HAP-1 (cell line): Measurements from ENCODE around the gene GRIA4.
"Not testable (repeated sequence)": the region's sequence is repeated elsewhere in the genome, so short reads cannot be mapped to it uniquely, and the experiment has no call there.

Source experiments
- DNase-seq, 2 experiments: peaks; one replicate each; pipeline ENCODE4 v3.0.0-alpha.2; 2016 to 2020; ENCODE audit warnings: low spot score in 2 of 2
- H3K27me3 ChIP-seq: fragments of 250-450 bp; sonication (Bioruptor Pico); 2 replicates; pipeline ENCODE4 v1.5.1; 2020; ENCODE audit warnings: low read depth, mild to moderate bottlenecking, moderate library complexity
- H3K36me3 ChIP-seq: fragments of 250-450 bp; sonication (Bioruptor Pico); replicated peaks from 2 replicates; pipeline ENCODE4 v1.5.1; 2020; ENCODE audit warnings: mild to moderate bottlenecking
- H3K4me1 ChIP-seq: fragments of 250-450 bp; sonication (Bioruptor Pico); 2 replicates; pipeline ENCODE4 v1.5.1; 2020; ENCODE audit warnings: mild to moderate bottlenecking
- H3K4me3 ChIP-seq: fragments of 250-450 bp; sonication (Bioruptor Pico); 2 replicates; pipeline ENCODE4 v1.5.1; 2020; ENCODE audit warnings: mild to moderate bottlenecking, moderate library complexity
- H3K9me3 ChIP-seq: fragments of 250-450 bp; sonication (Bioruptor Pico); 2 replicates; pipeline ENCODE4 v1.5.1; 2020; ENCODE audit warnings: mild to moderate bottlenecking, moderate library complexity
- in situ Hi-C: fragments of 300-500 bp; cut with MboI; formaldehyde crosslinking; loops from 3 replicates; pipeline ENCODE4 v1.14.3; 2020; ENCODE audit warnings: low sequenced_read_pairs, inconsistent platforms, mixed read lengths

The GRIA4 gene

DNA sequence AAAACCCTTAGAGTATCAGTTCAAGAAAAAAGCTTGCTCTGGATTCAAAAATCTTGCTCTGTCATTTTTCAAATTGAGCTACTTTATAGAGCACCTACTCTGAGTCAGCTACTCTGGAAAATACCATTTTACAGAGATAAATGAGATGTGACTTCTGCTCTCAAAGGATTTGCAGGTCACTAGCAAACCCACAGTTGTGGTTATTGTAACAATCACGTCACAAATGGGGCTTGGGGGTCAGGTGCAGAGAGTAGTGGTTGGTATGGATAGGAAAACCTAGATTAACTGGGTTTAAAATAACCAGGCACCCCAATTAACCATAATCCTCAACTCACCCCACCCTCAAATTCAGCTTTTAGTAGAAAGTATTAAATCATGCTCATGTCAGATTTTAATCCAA, 359.9 kb downstream of the GRIA4 start:
- peaks cover 7% of the 10 kb centered on the region; the same call in 1 of the 2 replicates for H3K27me3 ChIP-seq
- in situ Hi-C loops = no loop called here
- DNase-seq = no peak
- no peaks in the 10 kb centered on the region for H3K9me3 ChIP-seq
- H3K4me1 ChIP-seq = no peaks in the 10 kb centered on the region
- H3K4me3 ChIP-seq = no peak overlapping the region
- no peaks in the 10 kb centered on the region for H3K36me3 ChIP-seq

DNA sequence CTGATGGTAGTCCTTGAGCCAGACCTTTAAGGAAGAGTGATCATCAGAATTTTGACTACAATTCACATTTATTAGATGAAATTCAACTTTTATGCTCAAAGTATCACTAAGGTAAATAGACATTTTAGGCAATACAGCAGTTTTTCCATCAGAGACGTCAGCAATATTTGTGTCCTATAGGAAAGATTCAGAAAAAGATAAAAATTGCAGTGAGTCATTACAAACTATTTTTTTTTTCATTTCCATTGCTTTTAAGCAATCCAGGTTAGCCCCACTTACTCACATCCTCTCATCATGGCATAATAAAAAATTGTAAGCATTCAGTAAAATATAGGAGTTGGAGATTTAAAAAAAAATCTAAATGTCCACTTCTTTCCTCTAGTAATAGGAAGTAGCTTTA, 365.3 kb downstream of the GRIA4 start:
- Histone ChIP-seq H3K9me3 (no peaks in the 10 kb centered on the region), H3K4me1 (no peaks in the 10 kb centered on the region), H3K4me3 (no peak overlapping the region), H3K27me3 (peaks cover 5% of the 10 kb centered on the region; the same call in 1 of the 2 replicates), H3K36me3 (no peaks in the 10 kb centered on the region)
- no peak for DNase-seq
- in situ Hi-C loops = no loop called here

DNA sequence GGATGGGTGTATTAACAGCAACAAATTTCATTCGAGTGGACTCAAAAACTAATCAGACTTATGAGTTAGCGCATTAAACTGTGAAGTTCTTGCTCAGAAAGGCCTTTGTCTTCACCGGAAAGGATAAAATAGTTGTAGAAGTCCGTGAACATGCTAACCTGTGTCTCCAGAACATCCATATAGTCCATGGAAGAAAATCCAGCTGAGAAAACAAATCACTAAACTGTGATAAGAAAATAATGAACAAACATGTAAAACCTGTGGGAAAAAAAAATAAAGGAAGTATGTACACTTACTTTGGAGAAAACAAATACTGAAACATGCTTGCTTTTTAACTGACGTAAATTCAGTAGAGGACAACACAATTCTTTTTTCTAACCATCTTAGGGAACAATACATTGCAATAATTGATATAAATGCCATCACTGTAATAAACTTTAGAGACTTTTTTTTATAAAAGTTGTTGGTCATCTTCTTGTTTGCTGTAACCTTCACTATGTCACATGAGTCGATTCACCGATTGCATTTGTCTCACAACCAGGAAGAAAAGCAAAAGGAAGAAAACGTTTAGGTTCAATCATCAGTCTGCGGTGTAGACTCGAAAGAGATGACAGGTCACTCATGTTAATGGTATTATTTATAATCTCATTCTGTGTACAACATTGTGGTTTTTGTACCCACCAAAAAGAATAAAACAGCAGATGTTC, 370.3 kb downstream of the GRIA4 start:
- Histone ChIP-seq H3K36me3 (no peaks in the 10 kb centered on the region), H3K4me1 (no peaks in the 10 kb centered on the region), H3K4me3 (no peak overlapping the region), H3K9me3 (no peaks in the 10 kb centered on the region), H3K27me3 (peaks cover 6% of the 10 kb centered on the region; the same call in 1 of the 2 replicates)
- DNase-seq = no peak
- in situ Hi-C loops = no loop called here

DNA sequence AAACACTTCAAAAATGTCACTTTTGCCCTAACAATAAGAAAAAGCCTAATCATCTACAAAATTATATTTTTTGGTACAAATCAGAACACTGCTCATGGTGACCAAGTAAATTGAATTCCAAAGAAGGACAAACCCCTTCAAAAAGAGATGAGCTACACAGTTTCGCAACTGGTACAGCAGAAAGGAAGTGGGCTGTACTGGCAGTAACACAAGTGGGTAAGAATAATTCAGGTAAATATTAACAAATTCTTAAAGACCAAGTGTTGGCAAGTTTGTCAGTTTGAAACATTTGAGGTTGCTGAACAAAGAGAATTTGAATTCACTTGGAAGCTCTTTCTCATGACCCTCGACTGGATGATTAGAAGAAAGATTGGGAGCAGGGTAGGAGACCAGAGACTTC, 376.7 kb downstream of the GRIA4 start:
- no peak overlapping the region for H3K4me3 ChIP-seq
- peaks cover 13% of the 10 kb centered on the region for H3K4me1 ChIP-seq
- H3K36me3 ChIP-seq = no peaks in the 10 kb centered on the region
- H3K27me3 ChIP-seq = peaks cover 6% of the 10 kb centered on the region; the same call in 1 of the 2 replicates
- no peak for DNase-seq
- H3K9me3 ChIP-seq = no peaks in the 10 kb centered on the region
- in situ Hi-C loops = no loop called here

DNA sequence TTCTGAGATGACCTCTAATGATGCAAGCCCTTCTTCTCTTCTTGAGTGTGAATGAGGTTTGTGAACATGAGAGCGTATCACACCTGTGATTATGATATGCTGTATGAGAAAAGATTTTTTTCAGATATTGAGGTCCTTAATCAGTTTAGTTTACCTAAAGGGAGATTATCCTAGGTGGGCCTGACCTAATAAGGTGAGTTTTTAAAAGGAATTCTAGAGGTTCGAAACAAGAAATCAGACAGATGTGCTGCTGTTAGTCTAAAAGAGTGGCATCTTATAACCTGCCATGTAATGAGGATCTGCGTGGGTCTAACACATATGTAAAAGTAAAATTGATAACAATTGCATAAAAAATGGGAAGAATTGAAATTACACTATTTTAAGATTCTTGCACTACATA, 378.3 kb downstream of the GRIA4 start:
- no peak for DNase-seq
- peaks cover 26% of the 10 kb centered on the region for H3K4me1 ChIP-seq
- H3K36me3 ChIP-seq = no peaks in the 10 kb centered on the region
- peaks cover 6% of the 10 kb centered on the region; the same call in 1 of the 2 replicates for H3K27me3 ChIP-seq
- in situ Hi-C loops = no loop called here
- H3K9me3 ChIP-seq = no peaks in the 10 kb centered on the region
- H3K4me3 ChIP-seq = no peak overlapping the region

DNA sequence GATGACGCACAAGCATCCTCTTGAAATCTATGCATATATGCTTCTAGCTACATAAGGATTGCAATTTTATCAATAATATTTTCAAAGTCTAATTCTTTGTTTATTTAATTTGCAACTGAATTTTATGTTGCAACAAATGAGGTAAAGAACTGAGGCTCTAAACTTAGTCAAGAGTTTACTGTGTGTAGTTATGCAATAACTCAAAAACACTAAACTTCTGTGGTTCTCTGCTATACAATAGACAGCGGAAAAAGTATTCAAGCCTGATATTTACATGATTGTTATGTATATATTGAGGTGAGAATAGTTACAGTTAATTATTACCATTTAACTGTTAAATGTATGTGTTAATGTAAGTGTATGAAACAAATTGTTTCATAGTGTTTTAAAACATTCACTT, 379.3 kb downstream of the GRIA4 start:
- Histone ChIP-seq H3K4me1 (peaks cover 26% of the 10 kb centered on the region), H3K36me3 (peaks cover 4% of the 10 kb centered on the region), H3K9me3 (no peaks in the 10 kb centered on the region), H3K4me3 (no peak overlapping the region), H3K27me3 (no peaks in the 10 kb centered on the region)
- in situ Hi-C loops = no loop called here
- DNase-seq = peak in 1 of 2 experiments; percentile 81

DNA sequence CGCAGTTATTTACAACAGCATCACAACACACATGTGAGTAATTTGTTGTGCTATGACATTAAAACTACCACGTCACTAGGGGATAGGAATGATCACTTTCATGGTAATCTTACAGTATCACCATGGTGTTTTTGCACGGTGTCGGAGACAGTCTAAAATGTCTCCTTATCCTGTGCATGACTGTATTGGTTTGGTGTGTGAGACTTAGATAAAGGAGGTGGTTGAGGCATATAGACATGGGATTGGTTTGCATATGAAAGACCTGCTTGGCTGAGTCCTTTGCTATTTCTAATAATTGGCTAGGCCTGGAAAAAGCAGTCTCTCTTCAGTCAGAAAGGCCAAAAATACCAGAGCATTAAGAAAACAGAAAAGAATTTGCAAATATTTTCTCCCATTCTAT, 382.0 kb downstream of the GRIA4 start:
- in situ Hi-C loops = no loop called here
- H3K9me3 ChIP-seq = no peaks in the 10 kb centered on the region
- no peaks in the 10 kb centered on the region for H3K27me3 ChIP-seq
- peak in 1 of 2 experiments; percentile 71 for DNase-seq
- H3K36me3 ChIP-seq = peaks cover 7% of the 10 kb centered on the region
- H3K4me3 ChIP-seq = no peak overlapping the region
- H3K4me1 ChIP-seq = peaks cover 26% of the 10 kb centered on the region

DNA sequence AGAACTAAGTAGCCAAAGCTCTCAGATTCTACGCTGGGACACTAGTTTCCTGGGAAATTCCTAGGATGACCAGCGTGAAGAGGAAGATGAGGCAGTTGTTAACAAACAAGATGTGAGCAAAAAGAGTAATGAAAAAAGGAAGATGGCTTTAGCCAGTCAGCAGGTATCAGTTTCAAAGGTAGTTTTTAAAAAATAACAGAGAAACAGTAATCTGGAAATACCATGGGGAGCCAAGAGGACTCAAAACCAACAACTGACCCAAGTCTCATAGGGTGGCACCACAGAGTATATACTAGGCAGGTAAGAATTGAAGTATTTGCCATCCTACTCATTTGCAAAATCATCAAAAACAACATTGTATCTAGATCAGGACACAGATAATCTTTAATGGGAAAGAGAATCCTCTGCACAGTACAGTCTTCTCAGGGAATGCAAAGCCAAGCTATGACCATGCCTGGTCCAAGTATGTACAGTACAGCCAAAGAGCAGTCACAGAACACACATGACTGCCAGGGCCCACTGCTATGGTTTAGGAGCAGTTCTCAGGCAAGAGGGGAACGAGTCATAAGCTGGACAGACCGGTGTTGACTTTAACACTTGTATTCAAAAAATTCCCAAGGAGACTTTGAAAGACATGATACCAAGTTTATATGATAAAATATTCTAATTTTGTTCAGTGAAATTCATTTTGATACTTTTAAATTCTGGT, 391.6 kb downstream of the GRIA4 start:
- H3K4me1 ChIP-seq = no peaks in the 10 kb centered on the region
- H3K36me3 ChIP-seq = peaks cover 9% of the 10 kb centered on the region
- H3K9me3 ChIP-seq = no peaks in the 10 kb centered on the region
- DNase-seq = no peak
- in situ Hi-C loops = no loop called here
- no peak overlapping the region for H3K4me3 ChIP-seq
- no peaks in the 10 kb centered on the region for H3K27me3 ChIP-seq

DNA sequence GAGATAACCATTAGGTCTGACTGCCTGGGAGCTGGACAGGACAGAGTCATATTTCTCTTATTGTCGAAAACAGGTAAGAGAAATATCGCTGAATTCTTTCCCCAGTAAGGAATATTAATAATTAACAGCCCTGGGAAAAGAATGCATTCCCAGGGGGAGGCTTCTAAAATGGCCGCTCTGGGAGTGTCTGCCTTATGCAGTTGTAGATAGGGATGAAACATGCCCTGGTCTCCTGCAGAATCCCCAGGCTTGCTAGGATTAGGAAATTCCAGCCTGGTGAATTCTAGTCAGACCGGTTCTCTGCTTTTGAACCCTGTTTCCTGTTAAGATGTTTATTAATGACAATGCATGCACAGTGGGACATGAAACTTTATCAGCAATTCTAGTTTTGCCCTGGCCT, 393.2 kb downstream of the GRIA4 start:
- in situ Hi-C loops, DNase-seq, H3K27me3 ChIP-seq: not testable (repeated sequence)

DNA sequence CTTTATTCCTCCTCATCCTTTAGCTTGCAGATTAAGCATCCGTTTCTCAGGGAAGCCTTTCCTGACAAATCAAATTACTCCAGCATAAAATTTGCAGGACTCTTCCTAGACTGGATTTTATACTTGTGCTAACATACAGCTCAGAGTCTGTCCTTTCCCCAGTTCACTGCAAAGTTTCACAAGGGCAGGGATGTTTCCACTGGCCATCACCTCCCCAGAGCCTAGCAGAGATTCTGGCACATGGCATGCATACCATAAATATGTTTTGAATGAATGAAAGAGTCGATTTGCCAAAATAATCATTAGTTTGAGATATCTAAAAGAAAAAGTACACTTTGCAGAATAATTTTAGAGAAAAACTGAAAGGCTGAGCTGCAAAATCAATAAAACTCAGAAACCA, 401.6 kb downstream of the GRIA4 start:
- Histone ChIP-seq H3K9me3 (no peaks in the 10 kb centered on the region), H3K27me3 (no peaks in the 10 kb centered on the region), H3K4me3 (no peak overlapping the region), H3K4me1 (peaks cover 26% of the 10 kb centered on the region), H3K36me3 (peaks cover 38% of the 10 kb centered on the region)
- in situ Hi-C loops = no loop called here
- DNase-seq = no peak

More for the DNA sequence above, 393.2 kb downstream of the GRIA4 start:
- H3K4me3 ChIP-seq, H3K4me1 ChIP-seq, H3K9me3 ChIP-seq: not testable (repeated sequence)
- H3K36me3 ChIP-seq = peaks cover 25% of the 10 kb centered on the region

DNA sequence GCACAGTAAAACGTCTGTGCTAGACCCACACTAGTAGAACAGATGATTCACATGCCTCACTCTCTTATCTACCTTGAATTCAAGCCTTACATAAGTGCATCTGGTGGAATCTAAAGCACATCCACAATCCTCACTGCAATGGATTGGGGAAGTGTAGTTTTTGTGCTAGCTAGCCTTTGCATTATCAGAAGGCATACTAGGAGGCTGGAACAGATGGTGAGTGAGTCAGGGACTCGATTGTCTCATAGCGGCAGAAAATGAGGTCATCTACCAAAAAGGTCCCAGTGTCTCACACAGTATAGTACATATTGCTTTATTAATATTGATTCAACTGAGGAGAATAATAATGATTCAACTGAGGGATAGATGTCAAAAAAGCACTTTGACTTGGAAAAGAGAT, 402.9 kb downstream of the GRIA4 start:
- in situ Hi-C loops = no loop called here
- Histone ChIP-seq H3K4me1 (peaks cover 28% of the 10 kb centered on the region), H3K4me3 (no peak overlapping the region), H3K36me3 (peaks cover 25% of the 10 kb centered on the region), H3K9me3 (no peaks in the 10 kb centered on the region), H3K27me3 (no peaks in the 10 kb centered on the region)
- DNase-seq = no peak

DNA sequence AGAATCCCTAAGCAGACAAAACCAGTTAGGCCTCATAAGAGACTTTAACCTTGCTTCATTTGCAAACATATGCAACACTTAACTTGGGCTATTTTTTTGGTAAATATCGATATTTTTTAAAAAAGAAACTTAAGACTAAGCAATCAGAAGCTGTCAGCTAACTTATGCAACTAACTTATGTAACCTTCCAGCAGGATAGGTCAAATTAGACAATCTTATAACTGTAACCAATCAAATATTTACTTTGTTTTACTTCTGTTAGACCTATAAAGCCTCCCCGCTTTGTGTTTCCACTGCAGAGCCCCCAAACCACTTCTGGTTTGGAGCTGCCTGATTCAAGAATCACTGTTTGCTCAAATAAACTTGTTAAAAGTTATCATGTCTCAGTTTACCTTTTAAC, 404.2 kb downstream of the GRIA4 start:
- no peaks in the 10 kb centered on the region for H3K27me3 ChIP-seq
- H3K4me1 ChIP-seq = peaks cover 28% of the 10 kb centered on the region
- no peak overlapping the region for H3K4me3 ChIP-seq
- in situ Hi-C loops = no loop called here
- DNase-seq = no peak
- H3K9me3 ChIP-seq = no peaks in the 10 kb centered on the region
- peaks cover 14% of the 10 kb centered on the region for H3K36me3 ChIP-seq

DNA sequence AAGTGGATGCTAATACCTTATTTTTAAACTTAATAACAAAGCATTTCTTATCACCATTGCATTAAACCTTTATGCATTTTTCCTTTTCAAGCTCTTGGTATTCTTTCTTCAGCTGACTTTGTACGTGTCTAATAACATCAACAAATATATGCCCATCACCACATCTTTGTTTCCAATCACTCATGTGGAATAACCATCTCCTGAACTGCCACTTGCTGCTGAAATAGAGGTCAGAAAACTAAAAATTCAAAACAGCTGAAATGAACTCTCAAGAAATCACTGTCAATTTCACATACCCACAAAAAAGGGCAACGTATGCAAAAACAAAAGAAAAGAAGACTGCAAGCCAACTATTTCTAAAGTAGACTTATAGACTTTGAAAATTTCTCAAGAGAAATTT, 404.7 kb downstream of the GRIA4 start:
- DNase-seq = no peak
- H3K27me3 ChIP-seq = no peaks in the 10 kb centered on the region
- in situ Hi-C loops = no loop called here
- H3K4me1 ChIP-seq = peaks cover 31% of the 10 kb centered on the region
- peaks cover 8% of the 10 kb centered on the region for H3K36me3 ChIP-seq
- no peak overlapping the region for H3K4me3 ChIP-seq
- no peaks in the 10 kb centered on the region for H3K9me3 ChIP-seq

DNA sequence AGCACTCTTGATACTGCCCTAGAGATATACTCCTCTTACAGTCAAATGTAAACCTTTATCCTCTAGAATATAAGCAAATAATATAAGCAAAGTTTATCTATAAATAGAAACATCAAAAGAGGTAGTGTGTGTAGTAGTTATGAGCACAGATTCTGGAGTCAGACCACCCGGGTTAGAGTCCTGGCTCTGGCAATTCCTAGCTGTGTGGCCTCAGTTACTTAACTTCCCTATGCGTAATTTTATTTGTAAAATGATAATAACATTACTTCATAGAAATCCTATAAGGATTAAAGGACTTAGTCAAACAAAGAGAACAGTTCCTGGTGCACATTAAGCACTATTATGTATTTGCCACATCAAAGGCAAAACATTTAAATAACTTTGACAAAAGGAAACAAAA, 405.2 kb downstream of the GRIA4 start:
- Histone ChIP-seq H3K4me1 (peaks cover 33% of the 10 kb centered on the region), H3K9me3 (no peaks in the 10 kb centered on the region), H3K27me3 (no peaks in the 10 kb centered on the region), H3K36me3 (peaks cover 3% of the 10 kb centered on the region), H3K4me3 (no peak overlapping the region)
- in situ Hi-C loops = no loop called here
- peak in 1 of 2 experiments; percentile 13 for DNase-seq
